WI38 (cell line): Measurements from ENCODE around the gene EMC7.

Experiments used
- H3K4me3 ChIP-seq: 2 replicates; pipeline ENCODE4 v1.5.1; 2011; ENCODE audit warnings: low read depth, mild to moderate bottlenecking, control low read depth, low read length
- CTCF ChIP-seq: IDR thresholded peaks from 2 replicates; pipeline ENCODE4 v1.5.1; 2012; ENCODE audit warnings: low read depth, mild to moderate bottlenecking, control low read depth, low read length

The EMC7 gene

GRCh38 chr15:34038023-34038870, 63.4 kb downstream of the EMC7 start:
- no peak for TF ChIP-seq CTCF

More at GRCh38 chr15:34038023-34038870, 63.4 kb downstream of the EMC7 start:
- peak overlapping the region; percentile 84 for H3K4me3 ChIP-seq
